Dedifferentiated amniotic fluid mesenchymal stem cell (primary cell): ENCODE measurements around the gene NOP56.
A peak's percentile ranks its signal among the peaks of the same experiment; 100 is the strongest.
"Not testable (repeated sequence)": the region's sequence is repeated elsewhere in the genome, so short reads cannot be mapped to it uniquely, and the experiment has no call there.

Source experiments
- DNase-seq: peaks from one replicate; pipeline ENCODE4 v3.0.0-alpha.2; 2016; ENCODE audit errors: extremely low spot score

NOP56 gene

GRCh38 chr20:2643708-2644107 lies 8.7 kb upstream of the NOP56 start:
- no peak for DNase-seq

- no peak for DNase-seq
Measured at GRCh38 chr20:2652724-2653555, 508 bp downstream of the NOP56 start.

- no peak for DNase-seq
Measured at GRCh38 chr20:2653556-2654383, 1.3 kb downstream of the NOP56 start.

GRCh38 chr20:2654384-2654822 lies 2.0 kb downstream of the NOP56 start:
- no peak for DNase-seq

- DNase-seq, result no peak
Measured at GRCh38 chr20:2654831-2655230, 2.4 kb downstream of the NOP56 start.

GRCh38 chr20:2655331-2656116 lies 3.1 kb downstream of the NOP56 start:
- no peak for DNase-seq

- no peak for DNase-seq
Measured at GRCh38 chr20:2656471-2657117, 4.2 kb downstream of the NOP56 start.

GRCh38 chr20:2657241-2657640 lies 4.8 kb downstream of the NOP56 start:
- no peak for DNase-seq

- no peak for DNase-seq
Measured at GRCh38 chr20:2657674-2658073, 5.2 kb downstream of the NOP56 start.

- DNase-seq, result no peak
Measured at GRCh38 chr20:2658414-2659354, 6.3 kb downstream of the NOP56 start.

GRCh38 chr20:2659547-2659946 lies 7.1 kb downstream of the NOP56 start:
- DNase-seq, result no peak

GRCh38 chr20:2663364-2663886 lies 11.0 kb downstream of the NOP56 start:
- no peak for DNase-seq

- DNase-seq, result peak; percentile 94
Measured at GRCh38 chr20:2663887-2664719, 11.7 kb downstream of the NOP56 start, which contains the start of gene IDH3B. Gene IDH3B (minus strand): TSS chr20:2664216. CDS start chr20:2664188, 28 bp downstream.

- no peak for DNase-seq
Measured at GRCh38 chr20:2671977-2672376, 19.5 kb downstream of the NOP56 start.

- no peak for DNase-seq
Measured at GRCh38 chr20:2672446-2672845, 20.0 kb downstream of the NOP56 start.

- DNase-seq, result no peak
Measured at GRCh38 chr20:2673453-2673852, 21.0 kb downstream of the NOP56 start.

- no peak for DNase-seq
Measured at GRCh38 chr20:2680046-2680445, 27.6 kb downstream of the NOP56 start.

- DNase-seq, result not testable (repeated sequence)
Measured at GRCh38 chr20:2682040-2682439, 29.6 kb downstream of the NOP56 start.

- DNase-seq, result not testable (repeated sequence)
Measured at GRCh38 chr20:2684817-2685216, 32.4 kb downstream of the NOP56 start.
